Vagina (tissue), 2 donors: ENCODE measurements around the gene PDHX. TPM values are rescaled to one million over a fixed set of nuclear protein-coding genes. Genes with fewer than 3 reads are reported as not detected.

Source experiments
- DNase-seq, 2 donors: peaks; one replicate each; pipeline ENCODE4 v3.0.0-alpha.2; 2017; ENCODE audit errors: extremely low spot score in 2 of 2
- H3K27ac ChIP-seq: fragments of 200-600 bp; sonication (generic); one replicate; pipeline ENCODE4 v1.5.1; 2019
- H3K27me3 ChIP-seq: fragments of 200-600 bp; sonication (generic); one replicate; pipeline ENCODE4 v1.5.1; 2019
- H3K36me3 ChIP-seq, 2 donors: fragments of 200-600 bp; sonication (generic); one replicate each; pipeline ENCODE4 v1.5.1; 2017 to 2019
- H3K4me1 ChIP-seq: fragments of 200-600 bp; sonication (generic); one replicate; pipeline ENCODE4 v1.5.1; 2019
- H3K4me3 ChIP-seq, 2 donors: fragments of 200-600 bp; sonication (generic); 1 replicate in 1 of 2; 2 replicates in 1 of 2; pipeline ENCODE4 v1.5.1; 2016 to 2019
- H3K9me3 ChIP-seq: fragments of 200-600 bp; sonication (generic); one replicate; pipeline ENCODE4 v1.5.1; 2019
- POLR2A ChIP-seq, 2 donors: fragments of 450-650 bp; IDR thresholded peaks; one replicate each; pipeline ENCODE4 v1.6.1; 2017; ENCODE audit warnings: antibody characterized with exemption in 2 of 2, mild to moderate bottlenecking in 2 of 2, moderate library complexity in 2 of 2
- POLR2AphosphoS5 ChIP-seq, 2 donors: sonication (generic); formaldehyde crosslinking; IDR thresholded peaks; one replicate each; pipeline ENCODE4 v1.9.0; 2017; ENCODE audit warnings: antibody characterized with exemption in 2 of 2, mild to moderate bottlenecking in 2 of 2, low read depth in 1 of 2; ENCODE audit not compliant: insufficient read depth in 1 of 2
- intact Hi-C: fragments of 100-400 bp; cut with DNase I; formaldehyde crosslinking; loops from one replicate; pipeline ENCODE4 v1.15.1; 2023
- total RNA-seq: library from RNA; depleted of rRNA; stranded (reverse); fragments of >200 nt; gene quantifications from one replicate; pipeline ENCODE4 v1.2.3, GENCODE V29; 2016
- TF ChIP-seq, protein P1 (sequence below), 3 experiments: fragments of 450-650 bp in 2 of 3; fragments of 200-600 bp in 1 of 3; sonication (generic) in 1 of 3; IDR thresholded peaks; one replicate each; pipeline ENCODE4 v1.5.1; 2017 to 2019; ENCODE audit warnings: antibody characterized with exemption in 3 of 3, mild to moderate bottlenecking in 2 of 3, moderate library complexity in 2 of 3

Gene PDHX
- total RNA-seq, 1 donor from 2014 or later = 15.0 TPM

DNA sequence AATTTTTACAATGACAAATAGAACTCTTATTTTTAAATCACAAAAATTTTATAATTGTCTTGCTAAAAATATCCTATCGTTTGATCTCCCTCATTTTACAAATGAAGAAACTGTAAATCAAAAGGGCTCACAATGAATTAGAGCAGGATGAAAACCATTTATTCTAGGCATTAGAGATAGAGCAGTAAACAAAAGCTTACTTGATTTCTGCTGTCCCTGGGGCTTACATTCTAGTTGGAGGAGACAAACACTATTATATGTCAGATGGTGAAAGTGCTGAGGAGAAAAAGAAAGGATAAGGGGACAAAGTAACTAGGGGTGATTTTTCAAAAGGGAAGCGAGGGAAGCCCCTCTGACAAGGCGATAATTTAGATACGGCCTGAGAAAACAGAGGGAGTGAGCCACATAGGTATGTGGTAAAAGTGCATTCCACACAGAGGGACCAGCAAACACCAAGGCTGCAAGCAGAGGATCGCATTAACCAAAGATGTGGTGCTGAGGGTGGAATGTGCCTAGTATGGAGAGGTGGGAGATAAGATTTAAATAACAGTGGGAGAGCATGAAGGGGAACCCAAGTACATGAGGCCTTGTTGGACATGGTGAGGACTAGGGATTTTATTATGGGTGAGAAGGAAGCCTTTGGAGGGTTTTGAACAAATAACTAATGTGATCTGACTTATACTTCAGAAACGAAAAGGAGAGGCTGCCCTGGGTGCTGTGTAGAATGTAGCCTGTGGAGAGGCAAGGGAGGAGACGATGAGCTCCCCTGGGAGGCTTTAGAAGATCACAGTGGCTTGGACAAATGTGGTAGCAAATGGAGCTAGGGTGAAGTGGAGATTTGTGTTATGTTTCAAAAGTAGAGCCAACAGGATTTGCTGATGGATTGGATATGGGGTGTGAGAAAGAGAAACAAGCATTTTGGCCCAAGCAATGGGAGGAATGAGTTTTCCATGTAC lies 62.1 kb downstream of the PDHX start:
- Histone ChIP-seq H3K9me3 (no peaks in the 10 kb centered on the region), H3K27me3 (no peaks in the 10 kb centered on the region), H3K4me1 (peaks cover 27% of the 10 kb centered on the region), H3K4me3 (no peak overlapping the region), H3K36me3 (no peaks in the 10 kb centered on the region), H3K27ac (peak overlapping the region; percentile 46)
- DNase-seq = no peak
- intact Hi-C loops = no loop called here
- TF ChIP-seq, protein P1, sequence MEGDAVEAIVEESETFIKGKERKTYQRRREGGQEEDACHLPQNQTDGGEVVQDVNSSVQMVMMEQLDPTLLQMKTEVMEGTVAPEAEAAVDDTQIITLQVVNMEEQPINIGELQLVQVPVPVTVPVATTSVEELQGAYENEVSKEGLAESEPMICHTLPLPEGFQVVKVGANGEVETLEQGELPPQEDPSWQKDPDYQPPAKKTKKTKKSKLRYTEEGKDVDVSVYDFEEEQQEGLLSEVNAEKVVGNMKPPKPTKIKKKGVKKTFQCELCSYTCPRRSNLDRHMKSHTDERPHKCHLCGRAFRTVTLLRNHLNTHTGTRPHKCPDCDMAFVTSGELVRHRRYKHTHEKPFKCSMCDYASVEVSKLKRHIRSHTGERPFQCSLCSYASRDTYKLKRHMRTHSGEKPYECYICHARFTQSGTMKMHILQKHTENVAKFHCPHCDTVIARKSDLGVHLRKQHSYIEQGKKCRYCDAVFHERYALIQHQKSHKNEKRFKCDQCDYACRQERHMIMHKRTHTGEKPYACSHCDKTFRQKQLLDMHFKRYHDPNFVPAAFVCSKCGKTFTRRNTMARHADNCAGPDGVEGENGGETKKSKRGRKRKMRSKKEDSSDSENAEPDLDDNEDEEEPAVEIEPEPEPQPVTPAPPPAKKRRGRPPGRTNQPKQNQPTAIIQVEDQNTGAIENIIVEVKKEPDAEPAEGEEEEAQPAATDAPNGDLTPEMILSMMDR (IDR thresholded peaks at IDR 0.05) = no peak
- TF ChIP-seq POLR2AphosphoS5 (IDR thresholded peaks at IDR 0.05; ENCODE audit: insufficient read depth in 1 of 2, low read depth in 1 of 2) = no peak
- no peak for TF ChIP-seq POLR2A (IDR thresholded peaks at IDR 0.05)

DNA sequence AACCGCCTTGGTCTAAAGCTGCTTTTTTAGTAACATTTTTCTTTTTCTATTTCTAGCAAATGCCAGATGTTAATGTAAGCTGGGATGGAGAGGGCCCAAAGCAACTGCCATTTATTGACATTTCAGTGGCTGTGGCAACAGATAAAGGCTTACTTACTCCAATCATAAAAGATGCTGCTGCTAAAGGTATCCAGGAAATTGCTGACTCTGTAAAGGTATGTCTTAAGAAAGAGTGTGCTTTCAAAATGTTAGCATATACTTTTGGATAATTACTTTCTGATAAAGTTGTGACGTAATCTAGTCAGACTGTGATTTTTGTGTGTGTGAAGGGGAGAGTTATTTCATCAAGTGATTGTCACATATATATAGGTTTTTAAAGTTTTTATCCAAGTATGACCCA lies 68.1 kb downstream of the PDHX start:
- TF ChIP-seq POLR2A (IDR thresholded peaks at IDR 0.05) (no peak), POLR2AphosphoS5 (IDR thresholded peaks at IDR 0.05; ENCODE audit: insufficient read depth in 1 of 2, low read depth in 1 of 2) (no peak)
- TF ChIP-seq, protein P1 (IDR thresholded peaks at IDR 0.05) = no peak
- intact Hi-C loops = no loop called here

DNA sequence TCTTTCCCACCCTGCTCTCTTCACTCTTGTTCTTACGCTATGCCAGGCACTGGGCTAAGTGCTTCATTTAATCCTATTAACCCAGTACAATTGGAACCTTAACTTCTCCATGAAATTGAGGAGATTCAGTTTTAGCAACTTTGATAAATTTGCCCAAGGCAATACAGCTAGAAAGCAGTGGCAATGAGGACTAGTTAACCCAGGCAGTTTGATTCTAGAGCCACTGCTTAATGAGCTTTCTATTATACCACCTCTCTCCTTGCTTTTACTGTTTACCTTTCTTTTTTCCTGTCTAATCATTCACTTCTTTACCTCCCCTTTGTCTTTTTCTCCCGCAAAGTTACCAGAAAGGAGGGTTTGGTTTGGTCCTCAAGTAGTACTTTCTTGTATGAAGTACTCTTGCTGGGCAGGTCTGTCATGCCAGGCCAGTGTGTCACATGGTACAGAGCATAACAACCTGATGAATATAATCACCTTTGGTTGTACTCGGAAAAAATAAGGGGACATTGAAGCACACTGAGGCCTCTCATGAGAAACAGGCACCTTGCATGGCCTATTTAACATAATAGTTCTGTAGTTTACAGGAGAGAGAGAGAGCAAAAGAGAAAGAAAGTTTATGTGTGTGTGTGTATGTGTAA lies 70.6 kb downstream of the PDHX start:
- Histone ChIP-seq H3K27me3 (no peaks in the 10 kb centered on the region), H3K9me3 (no peaks in the 10 kb centered on the region), H3K27ac (no peak overlapping the region), H3K36me3 (peaks cover 0 to 14% of the 10 kb centered on the region in 2 donors), H3K4me1 (no peaks in the 10 kb centered on the region), H3K4me3 (no peak overlapping the region)
- TF ChIP-seq POLR2AphosphoS5 (IDR thresholded peaks at IDR 0.05; ENCODE audit: insufficient read depth in 1 of 2, low read depth in 1 of 2) = no peak
- TF ChIP-seq, protein P1 (IDR thresholded peaks at IDR 0.05) = no peak
- no peak for TF ChIP-seq POLR2A (IDR thresholded peaks at IDR 0.05)
- intact Hi-C loops = no loop called here
- no peak for DNase-seq

More for the DNA sequence above, 68.1 kb downstream of the PDHX start:
- no peak for DNase-seq
- Histone ChIP-seq H3K36me3 (peaks cover 0 to 14% of the 10 kb centered on the region in 2 donors), H3K27me3 (no peaks in the 10 kb centered on the region), H3K9me3 (no peaks in the 10 kb centered on the region), H3K27ac (no peak overlapping the region), H3K4me1 (no peaks in the 10 kb centered on the region), H3K4me3 (no peak overlapping the region)

DNA sequence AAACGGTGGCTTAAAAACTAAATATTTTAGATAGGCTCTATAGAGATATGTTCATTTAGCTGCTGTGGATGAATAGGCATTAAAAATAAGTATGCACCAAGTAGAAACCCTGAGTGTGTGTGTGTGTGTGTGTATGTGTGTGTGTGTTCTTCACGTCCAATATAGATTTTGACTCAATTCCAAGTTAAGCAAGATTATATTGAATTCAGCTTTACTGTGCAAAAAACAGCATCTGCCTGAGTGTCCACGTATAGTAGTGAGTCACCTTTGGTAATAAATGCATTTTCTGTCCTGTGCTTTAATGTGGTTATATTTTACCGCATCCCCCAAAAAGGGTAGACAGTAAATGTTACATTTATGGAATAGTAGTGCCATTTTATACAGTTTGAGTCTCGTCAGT lies 71.2 kb downstream of the PDHX start:
- no peak for TF ChIP-seq POLR2AphosphoS5 (IDR thresholded peaks at IDR 0.05; ENCODE audit: insufficient read depth in 1 of 2, low read depth in 1 of 2)
- TF ChIP-seq, protein P1 (IDR thresholded peaks at IDR 0.05) = no peak
- TF ChIP-seq POLR2A (IDR thresholded peaks at IDR 0.05) = no peak
- peaks cover 0 to 17% of the 10 kb centered on the region in 2 donors for H3K36me3 ChIP-seq
- no peaks in the 10 kb centered on the region for H3K9me3 ChIP-seq
- no peak overlapping the region for H3K27ac ChIP-seq
- DNase-seq = no peak
- intact Hi-C loops = no loop called here
- H3K27me3 ChIP-seq = no peaks in the 10 kb centered on the region
- no peaks in the 10 kb centered on the region for H3K4me1 ChIP-seq
- no peak overlapping the region for H3K4me3 ChIP-seq
